ENCODE data around the gene LMNTD2. TPM values are rescaled to one million over a fixed set of nuclear protein-coding genes. Genes with fewer than 3 reads are reported as not detected.
A peak's percentile ranks its signal among the peaks of the same experiment; 100 is the strongest.
"Not testable (repeated sequence)": the region's sequence is repeated elsewhere in the genome, so short reads cannot be mapped to it uniquely, and the experiment has no call there.

The LMNTD2 gene
- total and polyA plus RNA-seq, 4 experiments from 2014 or later, result 0.94 to 8.1 (median 4.2) TPM

DNA sequence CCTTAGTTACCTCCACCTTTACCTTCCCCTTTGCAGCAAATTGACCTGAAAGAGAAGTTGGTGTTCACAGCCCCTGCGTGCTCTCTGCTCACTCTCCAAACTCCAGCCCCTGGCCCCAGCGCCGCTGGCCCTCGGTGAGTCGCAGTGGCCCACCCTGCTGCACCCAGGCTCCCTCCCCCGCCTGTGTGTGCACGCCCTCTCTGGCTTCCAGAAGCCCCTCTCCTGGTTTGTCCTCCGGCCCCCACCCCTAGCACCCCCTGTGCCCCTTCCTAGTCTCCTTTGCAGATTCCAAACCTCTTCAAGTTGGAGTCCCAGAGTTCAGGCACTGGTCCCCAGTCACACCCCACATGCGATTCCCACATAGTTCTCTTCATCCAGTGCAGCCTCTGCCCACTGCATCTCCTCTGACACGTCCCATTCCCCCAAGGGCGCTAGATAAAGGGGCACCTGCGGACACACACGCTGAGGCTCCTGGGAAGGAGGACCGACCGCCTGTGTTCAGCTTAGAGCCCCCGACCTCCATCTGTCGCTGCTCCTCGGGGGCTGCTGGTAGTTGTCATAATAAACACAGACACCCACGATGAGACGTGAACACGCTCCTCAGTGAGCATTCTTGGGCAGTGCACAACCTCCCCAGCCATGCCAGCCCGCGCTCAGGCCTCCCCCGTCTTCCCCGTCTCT, 14.2 kb upstream of the LMNTD2 start:
- intact Hi-C loops (cut with micrococcal nuclease), result loop anchor here (1.0 kb wide), 4 partner anchors 14 to 149 kb away; partner anchors contain the start of genes DEAF1, LMNTD2, LRRC56 and RASSF7
- Mint-ChIP-seq H3K9me3 (no peaks in the 10 kb centered on the region), H3K4me3 (peak overlapping the region; percentile 82 to 91 (median 88)), H3K27ac (peak overlapping the region; percentile 70 to 93 (median 88)), H3K36me3 (peaks cover 0 to 5% of the 10 kb centered on the region in 2 donors), H3K4me1 (peaks cover 28 to 48% (median 36%) of the 10 kb centered on the region in 4 donors), H3K27me3 (peaks cover 0 to 11% of the 10 kb centered on the region in 2 donors)
- DNase-seq, result peak in 2 of 5 donors; percentile 28 to 49
- Histone ChIP-seq H3K4me1 (ENCODE audit: insufficient read depth, low read length) (peaks cover 52% of the 10 kb centered on the region), H3K27me3 (ENCODE audit: insufficient read depth, low read length) (no peaks in the 10 kb centered on the region), H3K27ac (ENCODE audit: low read depth, low read length) (peak overlapping the region; percentile 31), H3K36me3 (ENCODE audit: insufficient read depth, low read length) (no peaks in the 10 kb centered on the region), H3K4me3 (ENCODE audit: low read length in 2 of 2) (peak overlapping the region; percentile 52 to 70), H3K9me3 (ENCODE audit: control insufficient read depth in 1 of 2, low read length in 2 of 2) (no peaks in the 10 kb centered on the region)
- ChIA-PET POLR2A (ENCODE audit: partially characterized antibody) (interaction anchor here (1.0 to 3.3 kb wide), 11 partner anchors 10 to 245 kb away, joined by 3 to 56 read pairs (median 27); partner anchors contain the start of genes DEAF1, HRAS, LMNTD2 and LRRC56), CTCF (ENCODE audit: partially characterized antibody) (interaction anchor here (1.4 to 1.9 kb wide), 2 partner anchors 17 to 151 kb away, joined by 4 to 9 read pairs; no protein-coding TSS in a partner anchor)

DNA sequence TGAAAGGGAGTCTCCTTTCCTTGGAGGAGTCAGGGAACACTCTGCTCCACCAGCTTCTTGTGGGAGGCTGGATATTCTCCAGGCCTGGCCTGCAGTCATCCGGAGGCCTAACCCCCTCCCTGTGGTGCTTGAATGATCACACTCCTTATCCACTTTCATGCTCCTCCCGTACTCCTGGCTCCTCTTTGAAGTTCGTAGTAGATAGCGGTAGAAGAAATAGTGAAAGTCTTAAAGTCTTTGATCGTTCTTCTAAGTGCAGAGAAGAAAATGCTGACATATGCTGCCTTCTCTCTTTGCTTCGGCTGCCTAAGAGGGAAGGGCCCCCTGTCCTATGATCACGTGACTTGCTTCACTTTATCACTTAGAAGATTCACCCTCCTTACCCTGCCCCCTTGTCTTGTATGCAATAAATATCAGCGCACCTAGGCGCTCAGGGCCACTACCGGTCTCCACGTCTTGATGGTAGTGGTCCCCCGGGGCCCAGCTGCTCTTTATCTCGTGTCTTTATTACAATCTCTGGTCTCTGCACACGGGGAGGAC, 13.6 kb upstream of the LMNTD2 start:
- H3K27ac ChIP-seq (ENCODE audit: low read depth, low read length); H3K36me3 Mint-ChIP-seq; intact Hi-C loops (cut with micrococcal nuclease); H3K9me3 ChIP-seq (ENCODE audit: control insufficient read depth in 1 of 2, low read length in 2 of 2); H3K9me3 Mint-ChIP-seq; H3K36me3 ChIP-seq (ENCODE audit: insufficient read depth, low read length); CTCF ChIA-PET (ENCODE audit: partially characterized antibody); H3K27me3 ChIP-seq (ENCODE audit: insufficient read depth, low read length): not testable (repeated sequence)
- peak overlapping the region; percentile 82 to 91 (median 88) for H3K4me3 Mint-ChIP-seq
- H3K4me1 Mint-ChIP-seq, result peaks cover 22 to 41% (median 30%) of the 10 kb centered on the region in 4 donors
- H3K27ac Mint-ChIP-seq, result peak overlapping the region; percentile 21 to 93 (median 85)
- peak overlapping the region in 1 of 2 donors; percentile 23 for H3K4me3 ChIP-seq (ENCODE audit: low read length in 2 of 2)
- peaks cover 0 to 11% of the 10 kb centered on the region in 2 donors for H3K27me3 Mint-ChIP-seq
- POLR2A ChIA-PET (ENCODE audit: partially characterized antibody), result interaction anchor here (1.3 to 3.3 kb wide), 5 partner anchors 13 to 152 kb away, joined by 3 to 36 read pairs (median 27); partner anchors contain the start of genes HRAS, LMNTD2 and LRRC56
- H3K4me1 ChIP-seq (ENCODE audit: insufficient read depth, low read length), result peaks cover 52% of the 10 kb centered on the region
- DNase-seq, result peak; percentile 38 to 58 (median 47)

DNA sequence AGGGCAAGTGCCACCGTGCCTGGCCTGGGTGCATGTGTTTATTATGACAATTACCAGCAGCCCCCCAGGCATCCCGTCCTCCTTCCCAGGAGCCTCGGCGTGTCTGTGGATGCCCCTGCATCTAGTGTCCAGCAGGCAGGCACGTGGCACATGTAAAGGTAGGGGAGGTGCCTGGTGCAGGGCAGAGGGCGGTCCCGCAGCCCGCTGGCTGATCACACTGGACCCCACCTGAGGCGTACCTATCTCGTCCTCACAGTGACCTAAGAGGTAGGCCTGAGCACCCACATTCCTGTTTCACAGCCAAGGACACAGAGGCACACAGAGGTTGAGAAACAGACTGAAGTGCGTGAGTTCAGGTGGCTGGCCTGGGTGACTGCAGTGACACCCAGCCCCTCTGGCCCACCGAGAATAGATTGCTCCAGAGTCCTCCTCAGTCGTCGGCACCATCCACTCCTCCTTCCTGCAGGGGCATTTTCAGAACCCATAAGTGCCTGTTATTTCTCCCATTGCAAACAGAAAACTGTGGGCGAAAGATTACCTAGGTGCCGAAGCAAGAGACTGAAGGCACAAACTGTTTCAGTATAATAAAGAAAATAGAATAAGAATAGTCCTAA, 12.7 kb upstream of the LMNTD2 start:
- Histone ChIP-seq H3K4me1 (ENCODE audit: insufficient read depth, low read length) (peaks cover 47% of the 10 kb centered on the region), H3K36me3 (ENCODE audit: insufficient read depth, low read length) (no peaks in the 10 kb centered on the region), H3K27me3 (ENCODE audit: insufficient read depth, low read length) (no peaks in the 10 kb centered on the region), H3K27ac (ENCODE audit: low read depth, low read length) (no peak overlapping the region), H3K4me3 (ENCODE audit: low read length in 2 of 2) (no peak overlapping the region), H3K9me3 (ENCODE audit: control insufficient read depth in 1 of 2, low read length in 2 of 2) (no peaks in the 10 kb centered on the region)
- peaks cover 17 to 33% (median 24%) of the 10 kb centered on the region in 4 donors for H3K4me1 Mint-ChIP-seq
- peak in 1 of 5 donors; percentile 35 for DNase-seq
- H3K27ac Mint-ChIP-seq, result peak overlapping the region in 1 of 7 donors; percentile 62
- peak overlapping the region in 2 of 8 donors; percentile 7 to 64 for H3K4me3 Mint-ChIP-seq
- H3K36me3 Mint-ChIP-seq, result peaks cover 0 to 5% of the 10 kb centered on the region in 2 donors
- no peaks in the 10 kb centered on the region for H3K9me3 Mint-ChIP-seq
- H3K27me3 Mint-ChIP-seq, result peaks cover 0 to 11% of the 10 kb centered on the region in 2 donors
- intact Hi-C loops (cut with micrococcal nuclease), result no loop called here
- CTCF ChIA-PET (ENCODE audit: partially characterized antibody), result no interaction called here
- POLR2A ChIA-PET (ENCODE audit: partially characterized antibody), result interaction anchor here (1.3 kb wide), 1 partner anchor 12 kb away, joined by 3 read pairs; no protein-coding TSS in a partner anchor

DNA sequence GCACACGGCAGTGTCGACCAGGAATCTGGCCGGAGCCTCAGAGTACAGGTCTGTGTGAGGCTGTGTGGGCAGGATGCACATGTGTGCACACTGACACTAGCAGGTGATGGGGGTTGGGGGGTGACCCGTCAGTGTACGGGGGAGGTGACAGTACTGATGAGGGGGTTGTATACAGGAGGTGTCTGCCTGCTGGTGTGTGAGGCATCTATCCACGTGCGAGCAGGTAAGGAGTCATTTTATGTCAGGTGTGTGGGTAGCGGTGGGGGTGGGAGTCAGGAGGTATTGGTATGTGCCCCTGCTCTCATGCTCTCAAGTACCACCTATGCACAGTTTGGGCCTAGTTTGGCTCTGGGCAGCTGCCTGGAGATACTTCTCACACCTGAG, 11.3 kb upstream of the LMNTD2 start:
- H3K9me3 Mint-ChIP-seq, result no peaks in the 10 kb centered on the region
- H3K27me3 Mint-ChIP-seq, result peaks cover 0 to 11% of the 10 kb centered on the region in 2 donors
- Histone ChIP-seq H3K4me3 (ENCODE audit: low read length in 2 of 2) (no peak overlapping the region), H3K27ac (ENCODE audit: low read depth, low read length) (no peak overlapping the region), H3K36me3 (ENCODE audit: insufficient read depth, low read length) (no peaks in the 10 kb centered on the region), H3K27me3 (ENCODE audit: insufficient read depth, low read length) (no peaks in the 10 kb centered on the region), H3K4me1 (ENCODE audit: insufficient read depth, low read length) (peaks cover 33% of the 10 kb centered on the region), H3K9me3 (ENCODE audit: control insufficient read depth in 1 of 2, low read length in 2 of 2) (no peaks in the 10 kb centered on the region)
- intact Hi-C loops (cut with micrococcal nuclease), result no loop called here
- no peak overlapping the region for H3K27ac Mint-ChIP-seq
- DNase-seq, result peak in 1 of 5 donors; percentile 27
- H3K36me3 Mint-ChIP-seq, result peaks cover 0 to 3% of the 10 kb centered on the region in 2 donors
- peak overlapping the region in 1 of 8 donors; percentile 66 for H3K4me3 Mint-ChIP-seq
- H3K4me1 Mint-ChIP-seq, result peaks cover 11 to 25% (median 17%) of the 10 kb centered on the region in 4 donors
- ChIA-PET CTCF (ENCODE audit: partially characterized antibody) (no interaction called here), POLR2A (ENCODE audit: partially characterized antibody) (no interaction called here)

DNA sequence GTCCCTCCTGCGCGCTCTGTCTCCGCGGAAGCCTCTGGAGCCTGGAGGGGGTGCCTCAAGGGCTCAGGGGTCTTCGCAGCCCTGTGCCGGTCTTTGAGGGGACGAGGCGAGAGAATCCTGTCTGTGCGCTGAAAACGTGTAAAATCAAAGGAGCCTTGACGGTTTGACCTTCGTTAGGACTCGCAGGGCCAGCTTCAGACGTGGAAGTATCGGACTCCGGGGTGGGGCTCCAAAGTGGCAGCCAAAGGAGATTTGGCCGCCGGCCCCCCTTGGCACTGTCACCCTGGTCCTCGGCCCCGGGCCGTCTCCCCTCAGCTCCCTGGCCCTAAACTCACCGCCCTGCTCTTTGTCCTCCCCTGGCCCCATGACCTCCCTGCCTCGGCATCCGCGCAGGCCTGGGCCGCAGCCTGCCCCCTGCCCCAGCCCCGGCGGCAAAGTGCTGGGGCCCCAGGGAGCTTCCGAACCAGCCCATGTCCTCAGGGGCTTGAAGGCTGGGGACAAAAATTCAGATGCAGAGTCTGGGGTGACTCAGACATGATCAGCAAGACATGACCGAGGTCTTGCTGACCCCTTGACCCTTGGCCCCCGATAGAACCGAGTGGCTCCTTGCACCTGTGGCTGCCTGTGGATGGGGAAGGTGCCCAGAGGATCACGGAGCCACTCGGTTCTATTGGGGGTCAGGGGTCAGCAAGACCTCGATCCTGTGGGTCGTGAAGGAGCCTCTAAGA, 8.8 kb upstream of the LMNTD2 start:
- peaks cover 4 to 10% (median 8%) of the 10 kb centered on the region in 4 donors for H3K4me1 Mint-ChIP-seq
- peaks cover 22% of the 10 kb centered on the region for H3K4me1 ChIP-seq (ENCODE audit: insufficient read depth, low read length)
- intact Hi-C loops (cut with micrococcal nuclease), result no loop called here
- H3K27ac Mint-ChIP-seq, result peak overlapping the region in 4 of 7 donors; percentile 50 to 74 (median 64)
- H3K4me3 Mint-ChIP-seq, result peak overlapping the region; percentile 70 to 85 (median 76)
- CTCF ChIA-PET (ENCODE audit: partially characterized antibody), result interaction anchor here (1.3 kb wide), 1 partner anchor 10 kb away, joined by 3 read pairs; no protein-coding TSS in a partner anchor
- peak in 1 of 5 donors; percentile 41 for DNase-seq
- H3K4me3 ChIP-seq (ENCODE audit: low read length in 2 of 2), result peak overlapping the region in 1 of 2 donors; percentile 58
- H3K27me3 Mint-ChIP-seq, result peaks cover 0 to 4% of the 10 kb centered on the region in 2 donors
- H3K36me3 ChIP-seq (ENCODE audit: insufficient read depth, low read length), result no peaks in the 10 kb centered on the region
- no peaks in the 10 kb centered on the region for H3K9me3 ChIP-seq (ENCODE audit: control insufficient read depth in 1 of 2, low read length in 2 of 2)
- H3K9me3 Mint-ChIP-seq, result no peaks in the 10 kb centered on the region
- H3K27ac ChIP-seq (ENCODE audit: low read depth, low read length), result peak overlapping the region; percentile 48
- POLR2A ChIA-PET (ENCODE audit: partially characterized antibody), result interaction anchor here (0.7 to 7.5 kb wide), 12 partner anchors 8 to 157 kb away, joined by 3 to 62 read pairs (median 6); partner anchors contain the start of genes DEAF1, HRAS, LMNTD2 and RNH1
- no peaks in the 10 kb centered on the region for H3K36me3 Mint-ChIP-seq
- no peaks in the 10 kb centered on the region for H3K27me3 ChIP-seq (ENCODE audit: insufficient read depth, low read length)

DNA sequence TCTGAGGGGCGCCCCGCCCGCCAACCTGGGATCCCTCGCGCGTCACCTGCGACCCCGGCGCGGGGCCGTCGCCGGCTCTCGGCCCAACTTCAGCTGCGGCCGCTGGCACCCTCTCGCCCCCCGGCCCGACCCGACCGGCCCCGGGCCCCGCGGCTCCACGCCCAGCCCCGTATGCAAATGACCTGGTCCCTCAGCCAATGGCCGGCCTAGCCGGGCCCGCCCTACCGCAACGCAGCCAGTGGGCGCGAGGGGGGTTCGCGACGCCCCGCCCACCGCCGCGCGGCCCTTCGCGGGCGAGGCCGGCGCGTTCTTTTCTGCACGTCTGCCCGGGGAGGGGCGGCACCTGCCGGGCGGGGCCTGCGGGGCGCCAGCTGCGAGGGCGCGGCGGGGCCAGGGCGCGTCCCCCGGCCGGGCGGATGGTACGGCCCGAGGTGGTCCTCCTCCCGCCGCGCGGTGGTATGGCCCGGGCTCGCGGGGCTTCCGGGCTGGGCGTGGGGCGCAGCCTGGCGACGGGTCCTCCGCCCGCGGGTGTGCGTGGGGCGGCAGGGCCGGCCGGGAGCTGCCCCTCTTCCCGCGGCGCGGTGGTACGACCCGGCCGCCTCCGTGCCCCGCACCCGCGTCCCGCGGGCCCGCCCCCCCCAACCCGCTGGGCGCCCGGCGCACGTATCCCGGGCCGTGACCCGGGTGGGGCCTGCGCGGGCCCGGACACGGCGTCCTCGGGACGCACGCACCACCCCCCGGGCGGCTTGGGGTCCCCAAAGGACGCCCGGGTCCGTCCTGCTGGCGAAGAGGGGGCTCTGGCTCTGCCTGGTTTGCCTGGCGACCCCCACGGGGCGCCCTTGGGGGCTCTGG, 8.0 kb upstream of the LMNTD2 start:
- intact Hi-C loops (cut with micrococcal nuclease), result loop anchor here (1.0 kb wide), 1 partner anchor 8 kb away; the partner anchor contains the start of genes LMNTD2 and RASSF7
- peaks cover 0 to 2% of the 10 kb centered on the region in 2 donors for H3K36me3 Mint-ChIP-seq
- no peak overlapping the region for H3K27ac Mint-ChIP-seq
- Histone ChIP-seq H3K36me3 (ENCODE audit: insufficient read depth, low read length) (no peaks in the 10 kb centered on the region), H3K27me3 (ENCODE audit: insufficient read depth, low read length) (no peaks in the 10 kb centered on the region), H3K9me3 (ENCODE audit: control insufficient read depth in 1 of 2, low read length in 2 of 2) (no peaks in the 10 kb centered on the region), H3K4me3 (ENCODE audit: low read length in 2 of 2) (peak overlapping the region in 1 of 2 donors; percentile 58), H3K4me1 (ENCODE audit: insufficient read depth, low read length) (peaks cover 15% of the 10 kb centered on the region), H3K27ac (ENCODE audit: low read depth, low read length) (peak overlapping the region; percentile 48)
- H3K9me3 Mint-ChIP-seq, result no peaks in the 10 kb centered on the region
- POLR2A ChIA-PET (ENCODE audit: partially characterized antibody), result interaction anchor here (0.7 to 7.5 kb wide), 14 partner anchors 7 to 157 kb away, joined by 3 to 62 read pairs (median 6); partner anchors contain the start of genes DEAF1, HRAS, LMNTD2 and RNH1
- CTCF ChIA-PET (ENCODE audit: partially characterized antibody), result no interaction called here
- peaks cover 0 to 6% (median 5%) of the 10 kb centered on the region in 4 donors for H3K4me1 Mint-ChIP-seq
- peak overlapping the region; percentile 70 to 85 (median 76) for H3K4me3 Mint-ChIP-seq
- peak; percentile 90 to 97 (median 95) for DNase-seq
- H3K27me3 Mint-ChIP-seq, result no peaks in the 10 kb centered on the region
